WTC11 (cell line): Measurements from ENCODE around the gene ANKRD11. TPM values are rescaled to one million over a fixed set of nuclear protein-coding genes. Genes with fewer than 3 reads are reported as not detected.

Source experiments
- CBFB ChIP-seq: sonication (generic); formaldehyde crosslinking; IDR thresholded peaks from 2 replicates; pipeline ENCODE4 v1.8.1; 2022; ENCODE audit warnings: mild to moderate bottlenecking, low read depth, missing genetic modification reagents
- CDX4 ChIP-seq: fragments of 250-450 bp; sonication (Bioruptor Pico); IDR thresholded peaks from 2 replicates; pipeline ENCODE4 v1.9.0; 2021; ENCODE audit warnings: moderate library complexity, mild to moderate bottlenecking, inconsistent platforms, borderline replicate concordance
- CREB1 ChIP-seq: sonication (generic); formaldehyde crosslinking; IDR thresholded peaks from 2 replicates; pipeline ENCODE4 v1.8.0; 2023; ENCODE audit warnings: mild to moderate bottlenecking, missing genetic modification reagents
- CTCF ChIP-seq: fragments of 200-600 bp; IDR thresholded peaks from 2 replicates; pipeline ENCODE4 v1.8.0; 2022; ENCODE audit warnings: antibody characterized with exemption
- E2F4 ChIP-seq: sonication (generic); formaldehyde crosslinking; IDR thresholded peaks from 2 replicates; pipeline ENCODE4 v1.8.1; 2022; ENCODE audit warnings: low read depth, mild to moderate bottlenecking, moderate library complexity, missing genetic modification reagents, borderline replicate concordance
- ESRRA ChIP-seq: sonication (generic); formaldehyde crosslinking; IDR thresholded peaks from 2 replicates; pipeline ENCODE4 v1.8.1; 2022; ENCODE audit warnings: mild to moderate bottlenecking, missing genetic modification reagents, borderline replicate concordance
- ETV6 ChIP-seq: sonication (generic); formaldehyde crosslinking; IDR thresholded peaks from 2 replicates; pipeline ENCODE4 v1.8.1; 2022; ENCODE audit warnings: mild to moderate bottlenecking, missing genetic modification reagents
- FOXK1 ChIP-seq: sonication (generic); formaldehyde crosslinking; IDR thresholded peaks from 2 replicates; pipeline ENCODE4 v1.8.0; 2022; ENCODE audit warnings: mild to moderate bottlenecking, moderate library complexity, missing genetic modification reagents
- FOXP1 ChIP-seq: sonication (generic); formaldehyde crosslinking; IDR thresholded peaks from 2 replicates; pipeline ENCODE4 v1.8.0; 2022; ENCODE audit warnings: missing genetic modification reagents, mild to moderate bottlenecking, moderate library complexity, borderline replicate concordance
- FOXP4 ChIP-seq: sonication (generic); formaldehyde crosslinking; IDR thresholded peaks from 2 replicates; pipeline ENCODE4 v1.8.0; 2022; ENCODE audit warnings: mild to moderate bottlenecking, missing genetic modification reagents
- GABPB1 ChIP-seq: sonication (generic); formaldehyde crosslinking; IDR thresholded peaks from 2 replicates; pipeline ENCODE4 v1.8.1; 2023; ENCODE audit warnings: mild to moderate bottlenecking, missing genetic modification reagents
- GRHL2 ChIP-seq: fragments of 250-450 bp; sonication (Bioruptor Pico); IDR thresholded peaks from 2 replicates; pipeline ENCODE4 v1.8.0; 2022; ENCODE audit warnings: mild to moderate bottlenecking, moderate library complexity; ENCODE audit not compliant: insufficient replicate concordance, severe bottlenecking
- HMGXB4 ChIP-seq: sonication (generic); formaldehyde crosslinking; IDR thresholded peaks from 2 replicates; pipeline ENCODE4 v1.8.1; 2023; ENCODE audit warnings: mild to moderate bottlenecking, moderate library complexity, missing genetic modification reagents
- IRF1 ChIP-seq: sonication (generic); formaldehyde crosslinking; IDR thresholded peaks from 2 replicates; pipeline ENCODE4 v1.8.0; 2023; ENCODE audit warnings: missing genetic modification reagents
- MXD4 ChIP-seq: fragments of 250-450 bp; sonication (Bioruptor Pico); IDR thresholded peaks from 2 replicates; pipeline ENCODE4 v1.8.0; 2021; ENCODE audit warnings: mild to moderate bottlenecking, moderate library complexity, borderline replicate concordance
- NR1H2 ChIP-seq: sonication (generic); formaldehyde crosslinking; IDR thresholded peaks from 2 replicates; pipeline ENCODE4 v1.9.0; 2021; ENCODE audit warnings: mild to moderate bottlenecking, moderate library complexity, missing genetic modification reagents
- PRRX2 ChIP-seq: fragments of 250-450 bp; sonication (Bioruptor Pico); IDR thresholded peaks from 2 replicates; pipeline ENCODE4 v1.8.0; 2021; ENCODE audit warnings: mild to moderate bottlenecking
- TCF7 ChIP-seq: sonication (generic); formaldehyde crosslinking; IDR thresholded peaks from 2 replicates; pipeline ENCODE4 v1.8.0; 2022; ENCODE audit warnings: mild to moderate bottlenecking, low read depth, missing genetic modification reagents, moderate library complexity
- TEAD1 ChIP-seq: sonication (generic); formaldehyde crosslinking; IDR thresholded peaks from 2 replicates; pipeline ENCODE4 v1.8.0; 2022; ENCODE audit warnings: mild to moderate bottlenecking, missing genetic modification reagents
- TP53 ChIP-seq: sonication (generic); formaldehyde crosslinking; IDR thresholded peaks from 2 replicates; pipeline ENCODE4 v1.8.1; 2023; ENCODE audit warnings: mild to moderate bottlenecking, missing genetic modification reagents
- ZBTB21 ChIP-seq: sonication (generic); formaldehyde crosslinking; IDR thresholded peaks from 2 replicates; pipeline ENCODE4 v1.8.1; 2023; ENCODE audit warnings: mild to moderate bottlenecking, missing genetic modification reagents, borderline replicate concordance
- ZBTB43 ChIP-seq: sonication (generic); formaldehyde crosslinking; IDR thresholded peaks from 2 replicates; pipeline ENCODE4 v1.8.1; 2023; ENCODE audit warnings: mild to moderate bottlenecking, missing genetic modification reagents
- ZNF138 ChIP-seq: sonication (generic); formaldehyde crosslinking; conservative IDR thresholded peaks from 2 replicates; pipeline ENCODE4 v1.8.1; 2022; ENCODE audit warnings: mild to moderate bottlenecking, moderate library complexity, missing genetic modification reagents
- ZNF281 ChIP-seq: sonication (generic); formaldehyde crosslinking; IDR thresholded peaks from 2 replicates; pipeline ENCODE4 v1.8.0; 2023; ENCODE audit warnings: mild to moderate bottlenecking, missing genetic modification reagents
- ZNF396 ChIP-seq: fragments of 250-450 bp; sonication (Bioruptor Pico); IDR thresholded peaks from 2 replicates; pipeline ENCODE4 v1.8.0; 2021; ENCODE audit warnings: mild to moderate bottlenecking, moderate library complexity, borderline replicate concordance
- ZNF416 ChIP-seq: fragments of 250-450 bp; sonication (Bioruptor Pico); IDR thresholded peaks from 2 replicates; pipeline ENCODE4 v1.9.0; 2021; ENCODE audit warnings: mild to moderate bottlenecking, inconsistent platforms
- total RNA-seq: library from RNA; stranded (reverse); gene quantifications from 3 replicates; pipeline ENCODE4 v1.2.3, GENCODE V29; 2021

Gene ANKRD11
- total RNA-seq, 1 experiment from 2014 or later = 184 TPM

GRCh38 chr16:89507834-89508590 lies 17.7 kb upstream of the ANKRD11 start, which contains the start of gene SPG7 (continued):
- TF ChIP-seq ZNF281 (CRISPR knock-in tag) (no peak), HMGXB4 (CRISPR knock-in tag) (peak; percentile 74; the same call in 1 of the 2 replicates), ZNF416 (CRISPR knock-in tag) (0 out of 2 replicates have a peak, but pooled peaks have one; percentile 10), PRRX2 (no peak), TP53 (CRISPR knock-in tag) (peak; percentile 86; the same call in 1 of the 2 replicates), ZBTB43 (CRISPR knock-in tag) (0 out of 2 replicates have a peak, but pooled peaks have one; percentile 39), CBFB (CRISPR knock-in tag) (0 out of 2 replicates have a peak, but pooled peaks have one; percentile 76), NR1H2 (CRISPR knock-in tag) (peak; percentile 81), TCF7 (CRISPR knock-in tag) (no peak), FOXK1 (CRISPR knock-in tag) (peak; percentile 67), E2F4 (CRISPR knock-in tag) (no peak; the same call in 1 of the 2 replicates), ESRRA (CRISPR knock-in tag) (no peak), FOXP4 (CRISPR knock-in tag) (peak; percentile 79; the same call in 1 of the 2 replicates), GABPB1 (CRISPR knock-in tag) (peak; percentile 40; the same call in 1 of the 2 replicates), ETV6 (CRISPR knock-in tag) (peak; percentile 89), IRF1 (CRISPR knock-in tag) (no peak), ZNF138 (peak; percentile 86; the same call in 1 of the 2 replicates), ZBTB21 (CRISPR knock-in tag) (0 out of 2 replicates have a peak, but pooled peaks have one; percentile 77), GRHL2 (CRISPR knock-in tag) (no peak), TEAD1 (0 out of 2 replicates have a peak, but pooled peaks have one; percentile 14), CREB1 (CRISPR knock-in tag) (peak; percentile 29; the same call in 1 of the 2 replicates), FOXP1 (CRISPR knock-in tag) (peak; percentile 15; the same call in 1 of the 2 replicates), ZNF396 (CRISPR knock-in tag) (no peak), CTCF (no peak), MXD4 (CRISPR knock-in tag) (no peak), CDX4 (CRISPR knock-in tag) (no peak)
